ENCODE results near the gene EEF1A2. TPM values are rescaled to one million over a fixed set of nuclear protein-coding genes. Genes with fewer than 3 reads are reported as not detected.
A peak's percentile ranks its signal among the peaks of the same experiment; 100 is the strongest.

Gene EEF1A2
- total and polyA plus RNA-seq, 2 of the 4 experiments (the other 2 are of a cell fraction): 1.3 to 4.6 TPM

GRCh38 chr20:63496596-63497120, 2.2 kb downstream of the EEF1A2 start:
- H3K9me3 ChIP-seq (ENCODE audit: control insufficient read depth, insufficient read depth, low read length): no peaks in the 10 kb centered on the region
- BruUV-seq (replicated peaks): no TSS peak
- no peaks in the 10 kb centered on the region for H3K79me1 ChIP-seq (ENCODE audit: low read depth in 1 of 2, low read length in 2 of 2)
- H4K8ac ChIP-seq (ENCODE audit: low read depth in 2 of 2, low read length in 2 of 2): no peak overlapping the region
- H2BK5ac ChIP-seq (ENCODE audit: low read depth, low read length, poor library complexity, severe bottlenecking): no peak overlapping the region
- H3K23ac ChIP-seq (ENCODE audit: low read depth, low read length): no peak overlapping the region
- H3K56ac ChIP-seq (ENCODE audit: extremely low read depth, insufficient read depth, low read length): no peak overlapping the region
- in situ Hi-C loops (cut with MboI; ENCODE audit: low sequenced_read_pairs) (no loop called here), dilution Hi-C loops (cut with HindIII; ENCODE audit: low sequenced_read_pairs, unreplicated experiment) (no loop called here), intact Hi-C loops (cut with micrococcal nuclease) (no loop called here)
- no peak for DNase-seq
- TF ChIP-seq NFE2L2 (IDR thresholded peaks at IDR 0.05; ENCODE audit: low read depth, low read length): no peak
- TF ChIP-seq FOS (IDR thresholded peaks at IDR 0.05; ENCODE audit: low read depth, low read length): no peak
- no peak for TF ChIP-seq MXI1 (IDR thresholded peaks at IDR 0.05; ENCODE audit: borderline replicate concordance, low read depth, low read length)
- TF ChIP-seq CTCF (conservative IDR thresholded peaks at IDR 0.05; ENCODE audit: low read depth, low read length): no peak
- no peak for TF ChIP-seq MAFK (IDR thresholded peaks at IDR 0.05; ENCODE audit: low read depth, low read length)
- H3K9me1 ChIP-seq (ENCODE audit: insufficient read depth, low read length): no peaks in the 10 kb centered on the region
- H2BK120ac ChIP-seq (ENCODE audit: low read depth, low read length): no peak overlapping the region
- no peak overlapping the region for H3K14ac ChIP-seq (replicated peaks; ENCODE audit: low read depth, low read length)
- H4K20me1 ChIP-seq (ENCODE audit: insufficient read depth, low read length): peaks cover 4% of the 10 kb centered on the region
- no peak overlapping the region for H2BK15ac ChIP-seq (ENCODE audit: low read depth, low read length)
- 55% methylated on average over 4 of the region's 16 CpGs; no CpG with 5 or more reads in 1 of the 2 experiments for WGBS, 2 experiments (ENCODE audit: extremely low coverage in 2 of 2, insufficient read length in 1 of 2)
- no peak overlapping the region for H3K9ac ChIP-seq (ENCODE audit: low read depth, low read length)
- H2AFZ ChIP-seq (replicated peaks; ENCODE audit: low read length, poor library complexity): peak overlapping the region; percentile 82
- POLR2A ChIA-PET (ENCODE audit: unreplicated experiment): interaction anchor here (0.8 kb wide), 1 partner anchor 24 kb away, joined by 3 read pairs; the partner anchor contains the start of gene PPDPF
- H2BK20ac ChIP-seq (ENCODE audit: low read depth, low read length): no peak overlapping the region
- peaks cover 15% of the 10 kb centered on the region for H3K27me3 ChIP-seq (ENCODE audit: control insufficient read depth, insufficient read depth, low read length)
- no peak overlapping the region for H2AK9ac ChIP-seq (replicated peaks; ENCODE audit: low read depth, low read length, poor library complexity)
- no peak overlapping the region for H3K4ac ChIP-seq (ENCODE audit: low read depth, low read length)
- H4K91ac ChIP-seq (ENCODE audit: insufficient read depth, low read depth, low read length): no peak overlapping the region
- no peak overlapping the region for H3K18ac ChIP-seq (ENCODE audit: low read depth, low read length)
- H3K4me2 ChIP-seq (ENCODE audit: low read depth, low read length): no peak overlapping the region; the same call in 1 of the 2 replicates
- H3K4me3 ChIP-seq (ENCODE audit: insufficient read depth, low read depth, low read length): no peak overlapping the region
- CTCF ChIA-PET: interaction anchor here (0.6 to 1.2 kb wide), 4 partner anchors 15 to 31 kb away, joined by 3 to 5 read pairs (median 4); partner anchors contain the start of gene PPDPF
- no peak overlapping the region for H3K27ac ChIP-seq (ENCODE audit: insufficient read depth, low read length)
- peak; percentile 24 for ATAC-seq (ENCODE audit: low read depth)
- H2AK5ac ChIP-seq (ENCODE audit: low read depth, low read length): no peak overlapping the region
- 0 out of 2 replicates have a peak, but pooled peaks cover 3% of the 10 kb centered on the region for H3K4me1 ChIP-seq (ENCODE audit: control insufficient read depth, insufficient read depth, low read length)
- H4K5ac ChIP-seq (ENCODE audit: low read depth, low read length): no peak overlapping the region
- no peaks in the 10 kb centered on the region for H3K36me3 ChIP-seq (ENCODE audit: control insufficient read depth, insufficient read depth, low read length)

Measured in IMR-90 (cell line).